GM23248 (cell line): ENCODE results near the gene ACOT6.

Experiments
- EZH2 ChIP-seq: fragments of 200-600 bp; sonication (generic); IDR thresholded peaks from 2 replicates; pipeline ENCODE4 v1.6.1; 2018; ENCODE audit warnings: antibody characterized with exemption, mild to moderate bottlenecking; ENCODE audit not compliant: insufficient read depth, poor library complexity, severe bottlenecking
- EZH2phosphoT487 ChIP-seq: fragments of 200-600 bp; sonication (generic); IDR thresholded peaks from 2 replicates; pipeline ENCODE4 v1.6.1; 2018; ENCODE audit warnings: antibody characterized with exemption, moderate library complexity, mild to moderate bottlenecking, low read depth; ENCODE audit not compliant: insufficient read depth

DNA sequence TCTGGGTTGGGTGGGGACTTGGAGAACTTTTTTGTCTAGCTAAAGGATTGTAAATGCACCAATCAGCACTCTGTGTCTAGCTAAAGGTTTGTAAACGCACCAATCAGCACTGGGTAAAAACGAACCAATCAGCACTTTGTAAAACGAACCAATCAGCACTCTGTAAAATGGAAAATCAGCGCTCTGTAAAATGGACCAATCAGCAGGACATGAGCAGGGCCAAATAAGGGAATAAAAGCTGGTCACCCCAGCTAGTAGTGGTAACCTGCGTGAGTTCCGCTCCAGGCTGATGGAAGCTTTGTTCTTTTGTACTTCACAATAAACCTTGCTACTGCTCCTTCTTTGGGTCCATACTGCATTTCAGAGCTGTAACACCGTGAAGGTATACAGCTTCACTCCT is 45.0 kb upstream of the ACOT6 start:
- TF ChIP-seq EZH2 (no peak), EZH2phosphoT487 (no peak)
